ENCODE results near the gene GALNT16.

GALNT16 gene

GRCh38 chr14:69291396-69291795 is 31.4 kb downstream of the GALNT16 start:
- ATAC-seq = no peak
- TF ChIP-seq GLIS3 (CRISPR knock-in tag; IDR thresholded peaks at IDR 0.05) = no peak
- no peak for TF ChIP-seq CREB5 (CRISPR knock-in tag; IDR thresholded peaks at IDR 0.05; ENCODE audit: low read depth)
- no peak for TF ChIP-seq TOX (CRISPR knock-in tag; IDR thresholded peaks at IDR 0.05; ENCODE audit: borderline replicate concordance)
- TF ChIP-seq PPARA (CRISPR knock-in tag; IDR thresholded peaks at IDR 0.05; ENCODE audit: borderline replicate concordance) = no peak
- TF ChIP-seq ISL1 (CRISPR knock-in tag; IDR thresholded peaks at IDR 0.05) = no peak
- TF ChIP-seq PATZ1 (CRISPR knock-in tag; IDR thresholded peaks at IDR 0.05; ENCODE audit: borderline replicate concordance) = no peak
- no peak for TF ChIP-seq SNAI2 (CRISPR knock-in tag; IDR thresholded peaks at IDR 0.05)
- no peak for TF ChIP-seq ZC3H10 (CRISPR knock-in tag; IDR thresholded peaks at IDR 0.05)
- no peak for TF ChIP-seq CSDC2 (CRISPR knock-in tag; IDR thresholded peaks at IDR 0.05)
- no peak for TF ChIP-seq CSRNP3 (CRISPR knock-in tag; IDR thresholded peaks at IDR 0.05)
- no peak for TF ChIP-seq ARNTL (CRISPR knock-in tag; IDR thresholded peaks at IDR 0.05; ENCODE audit: borderline replicate concordance, low read depth)

GRCh38 chr14:69291891-69292561 is 32.1 kb downstream of the GALNT16 start:
- peak; percentile 31; the same call in 2 of the 3 replicates for ATAC-seq
- no peak for TF ChIP-seq TSHZ2 (CRISPR knock-in tag; IDR thresholded peaks at IDR 0.05)
- TF ChIP-seq ZNF70 (CRISPR knock-in tag; IDR thresholded peaks at IDR 0.05) = no peak
- TF ChIP-seq ISL1 (CRISPR knock-in tag; IDR thresholded peaks at IDR 0.05) = no peak
- no peak for TF ChIP-seq CSRNP3 (CRISPR knock-in tag; IDR thresholded peaks at IDR 0.05)
- no peak for TF ChIP-seq CREB5 (CRISPR knock-in tag; IDR thresholded peaks at IDR 0.05; ENCODE audit: low read depth)
- TF ChIP-seq SNAI2 (CRISPR knock-in tag; IDR thresholded peaks at IDR 0.05) = no peak
- TF ChIP-seq ARNTL (CRISPR knock-in tag; IDR thresholded peaks at IDR 0.05; ENCODE audit: borderline replicate concordance, low read depth) = no peak
- TF ChIP-seq ZNF565 (CRISPR knock-in tag; conservative IDR thresholded peaks at IDR 0.05; ENCODE audit: low read depth) = no peak
- no peak for TF ChIP-seq ZNF8 (CRISPR knock-in tag; IDR thresholded peaks at IDR 0.05)

GRCh38 chr14:69298131-69299071 is 38.4 kb downstream of the GALNT16 start:
- TF ChIP-seq ARNTL (CRISPR knock-in tag; IDR thresholded peaks at IDR 0.05; ENCODE audit: borderline replicate concordance, low read depth) = no peak
- no peak for TF ChIP-seq ZNF8 (CRISPR knock-in tag; IDR thresholded peaks at IDR 0.05)
- no peak for TF ChIP-seq RARB (CRISPR knock-in tag; IDR thresholded peaks at IDR 0.05)

More at GRCh38 chr14:69298131-69299071, 38.4 kb downstream of the GALNT16 start:
- no peak for ATAC-seq

Measured in SK-N-SH treated with all-trans-retinoic acid at 6 μM for 48 hours (cell line).